Activated CD8-positive, alpha-beta T cell treated with anti-CD3 and anti-CD28 coated beads for 36 hours (primary cell): Measurements from ENCODE around the gene MFSD8. TPM values are rescaled to one million over a fixed set of nuclear protein-coding genes. Genes with fewer than 3 reads are reported as not detected.
A peak's percentile ranks its signal among the peaks of the same experiment; 100 is the strongest.
"Not testable (repeated sequence)": the region's sequence is repeated elsewhere in the genome, so short reads cannot be mapped to it uniquely, and the experiment has no call there.

Experiments used
- ATAC-seq: fragments of 200-7000 bp; cut with Tn5 transposase; one replicate; pipeline ENCODE4 v1.10.0; 2021; ENCODE audit warnings: mild to moderate bottlenecking, moderate library complexity
- CTCF ChIA-PET: fragments of 350-600 bp; sonication (Branson Sonifier 250); formaldehyde crosslinking; loops from one replicate; lab custom pipeline; 2021; ENCODE audit warnings: antibody characterized with exemption; lab: Charles Lee
- POLR2A ChIA-PET: fragments of 350-600 bp; sonication (Branson Sonifier 250); formaldehyde crosslinking; loops from one replicate; lab custom pipeline; 2021; ENCODE audit warnings: antibody characterized with exemption; lab: Charles Lee
- DNase-seq: peaks from one replicate; pipeline ENCODE4 v3.0.0-alpha.2; 2020
- H3K27ac Mint-ChIP-seq: one replicate; pipeline ENCODE4 v1.8.0; 2021; ENCODE audit warnings: mild to moderate bottlenecking, mixed read lengths
- H3K27me3 Mint-ChIP-seq: one replicate; pipeline ENCODE4 v1.8.0; 2021; ENCODE audit warnings: mixed read lengths
- H3K36me3 Mint-ChIP-seq: one replicate; pipeline ENCODE4 v1.8.0; 2021; ENCODE audit warnings: low read depth, mixed read lengths
- H3K4me1 Mint-ChIP-seq: one replicate; pipeline ENCODE4 v1.8.0; 2021; ENCODE audit warnings: low read depth, mixed read lengths
- H3K4me3 Mint-ChIP-seq: one replicate; pipeline ENCODE4 v1.8.0; 2021; ENCODE audit warnings: mild to moderate bottlenecking, moderate library complexity, mixed read lengths
- H3K9me3 Mint-ChIP-seq: one replicate; pipeline ENCODE4 v1.8.0; 2021; ENCODE audit warnings: mixed read lengths
- intact Hi-C: fragments of 100-400 bp; cut with micrococcal nuclease; formaldehyde crosslinking; loops from one replicate; pipeline ENCODE4 v1.10.0; 2022
- total RNA-seq, 2 experiments: library from RNA; stranded (reverse); gene quantifications; one replicate each; pipeline ENCODE4 v1.2.3, GENCODE V29; 2021
- TF ChIP-seq, protein P1 (sequence below): fragments of 200-600 bp; IDR thresholded peaks from one replicate; pipeline ENCODE4 v1.8.0; 2022; ENCODE audit warnings: antibody characterized with exemption, mild to moderate bottlenecking

Gene MFSD8
- total RNA-seq, 2 experiments from 2014 or later, result 12.5 to 14.2 TPM

DNA sequence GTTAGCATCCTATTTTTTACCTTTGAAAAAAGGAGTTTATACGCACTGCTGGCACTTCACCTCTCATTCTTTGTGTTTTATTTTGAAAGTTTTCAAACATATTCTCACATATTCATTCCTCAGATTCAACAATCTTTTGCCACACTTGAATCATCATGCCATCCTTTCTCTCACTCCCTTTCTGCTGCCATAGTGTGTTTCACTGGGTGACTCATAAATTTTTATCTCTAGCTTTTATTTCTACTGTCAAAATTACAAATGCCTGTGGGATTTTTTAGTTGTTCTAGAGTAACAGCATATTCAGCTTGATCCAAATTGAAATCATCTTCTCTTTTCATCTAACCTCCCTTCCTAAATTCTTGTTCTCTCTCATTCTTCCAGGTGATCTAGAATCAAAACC is 28.0 kb downstream of the MFSD8 start:
- ATAC-seq, result no peak
- intact Hi-C loops, result no loop called here
- DNase-seq, result no peak
- H3K9me3 Mint-ChIP-seq, result no peaks in the 10 kb centered on the region
- H3K27ac Mint-ChIP-seq, result peak overlapping the region; percentile 9
- H3K36me3 Mint-ChIP-seq, result peaks cover 12% of the 10 kb centered on the region
- CTCF ChIA-PET, result no interaction called here
- H3K4me3 Mint-ChIP-seq, result no peak overlapping the region
- H3K27me3 Mint-ChIP-seq, result no peaks in the 10 kb centered on the region
- TF ChIP-seq, protein P1, sequence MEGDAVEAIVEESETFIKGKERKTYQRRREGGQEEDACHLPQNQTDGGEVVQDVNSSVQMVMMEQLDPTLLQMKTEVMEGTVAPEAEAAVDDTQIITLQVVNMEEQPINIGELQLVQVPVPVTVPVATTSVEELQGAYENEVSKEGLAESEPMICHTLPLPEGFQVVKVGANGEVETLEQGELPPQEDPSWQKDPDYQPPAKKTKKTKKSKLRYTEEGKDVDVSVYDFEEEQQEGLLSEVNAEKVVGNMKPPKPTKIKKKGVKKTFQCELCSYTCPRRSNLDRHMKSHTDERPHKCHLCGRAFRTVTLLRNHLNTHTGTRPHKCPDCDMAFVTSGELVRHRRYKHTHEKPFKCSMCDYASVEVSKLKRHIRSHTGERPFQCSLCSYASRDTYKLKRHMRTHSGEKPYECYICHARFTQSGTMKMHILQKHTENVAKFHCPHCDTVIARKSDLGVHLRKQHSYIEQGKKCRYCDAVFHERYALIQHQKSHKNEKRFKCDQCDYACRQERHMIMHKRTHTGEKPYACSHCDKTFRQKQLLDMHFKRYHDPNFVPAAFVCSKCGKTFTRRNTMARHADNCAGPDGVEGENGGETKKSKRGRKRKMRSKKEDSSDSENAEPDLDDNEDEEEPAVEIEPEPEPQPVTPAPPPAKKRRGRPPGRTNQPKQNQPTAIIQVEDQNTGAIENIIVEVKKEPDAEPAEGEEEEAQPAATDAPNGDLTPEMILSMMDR, result no peak
- POLR2A ChIA-PET, result no interaction called here
- peaks cover 2% of the 10 kb centered on the region for H3K4me1 Mint-ChIP-seq

DNA sequence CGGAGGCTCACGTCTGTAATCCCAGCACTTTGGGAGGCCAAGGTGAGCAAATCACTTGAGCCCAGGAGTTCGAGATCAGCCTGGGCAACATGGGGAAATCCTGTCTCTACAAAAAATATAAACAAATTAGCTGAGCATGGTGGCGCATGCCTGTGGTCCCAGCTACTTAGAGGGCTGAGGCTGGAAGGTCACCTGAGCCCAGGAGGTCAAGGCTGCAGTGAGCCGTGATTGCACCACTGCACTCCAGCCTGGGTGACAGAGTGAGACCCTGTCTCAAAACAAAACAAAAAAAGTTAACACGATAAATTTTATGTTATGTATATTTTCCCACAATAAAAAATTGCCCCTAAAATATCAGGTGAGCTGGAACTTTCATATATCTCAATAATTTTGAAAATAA is 33.1 kb downstream of the MFSD8 start:
- H3K9me3 Mint-ChIP-seq, intact Hi-C loops, H3K4me1 Mint-ChIP-seq, H3K4me3 Mint-ChIP-seq, H3K27me3 Mint-ChIP-seq, H3K27ac Mint-ChIP-seq, CTCF ChIA-PET, ATAC-seq, DNase-seq, POLR2A ChIA-PET: not testable (repeated sequence)
- peaks cover 12% of the 10 kb centered on the region for H3K36me3 Mint-ChIP-seq

DNA sequence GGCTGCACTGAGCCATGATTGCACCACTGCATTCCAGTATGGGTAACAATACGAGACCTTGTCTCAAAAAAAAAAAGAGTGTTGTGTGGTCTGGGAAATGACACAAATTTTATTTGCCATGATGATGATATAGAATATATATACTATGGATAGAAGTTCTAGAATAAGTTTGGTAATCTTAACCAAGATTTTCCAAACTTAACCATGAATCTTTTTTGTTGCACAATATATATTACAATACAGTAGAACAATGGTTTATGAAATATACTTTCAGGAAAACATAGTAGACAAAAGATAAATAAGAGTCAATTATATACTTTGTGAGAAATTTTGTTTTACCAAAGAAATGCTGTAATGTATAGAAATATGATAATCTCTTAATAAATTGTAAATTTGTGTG is 34.8 kb downstream of the MFSD8 start:
- peaks cover 25% of the 10 kb centered on the region for H3K36me3 Mint-ChIP-seq
- no peak overlapping the region for H3K4me3 Mint-ChIP-seq
- peaks cover 2% of the 10 kb centered on the region for H3K9me3 Mint-ChIP-seq
- H3K27me3 Mint-ChIP-seq, result no peaks in the 10 kb centered on the region
- intact Hi-C loops, result no loop called here
- CTCF ChIA-PET, result interaction anchor here (1.3 kb wide), 1 partner anchor 35 kb away, joined by 4 read pairs; the partner anchor contains the start of genes ABHD18 and MFSD8
- TF ChIP-seq, protein P1, result no peak
- H3K4me1 Mint-ChIP-seq, result no peaks in the 10 kb centered on the region
- no peak overlapping the region for H3K27ac Mint-ChIP-seq
- POLR2A ChIA-PET, result no interaction called here
- ATAC-seq (no peak), DNase-seq (no peak)

DNA sequence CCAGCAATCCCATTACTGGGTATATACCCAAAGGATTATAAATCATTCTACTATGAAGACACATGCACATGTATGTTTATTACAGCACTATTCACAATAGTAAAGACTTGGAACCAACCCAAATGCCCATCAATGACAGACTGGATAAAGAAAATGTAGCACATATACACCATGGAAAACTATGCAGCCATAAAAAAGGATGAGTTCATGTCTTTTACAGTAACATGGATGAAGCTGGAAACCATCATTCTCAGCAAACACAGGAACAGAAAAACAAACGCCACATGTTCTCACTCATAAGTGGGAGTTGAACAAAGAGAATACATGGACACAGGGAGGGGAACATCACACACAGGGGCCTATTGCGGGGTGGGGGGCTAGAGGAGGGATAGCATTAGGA is 39.3 kb downstream of the MFSD8 start:
- H3K36me3 Mint-ChIP-seq, result peaks cover 41% of the 10 kb centered on the region
- H3K27ac Mint-ChIP-seq, intact Hi-C loops, H3K9me3 Mint-ChIP-seq, POLR2A ChIA-PET, H3K27me3 Mint-ChIP-seq, CTCF ChIA-PET, DNase-seq, H3K4me3 Mint-ChIP-seq, ATAC-seq, H3K4me1 Mint-ChIP-seq: not testable (repeated sequence)

DNA sequence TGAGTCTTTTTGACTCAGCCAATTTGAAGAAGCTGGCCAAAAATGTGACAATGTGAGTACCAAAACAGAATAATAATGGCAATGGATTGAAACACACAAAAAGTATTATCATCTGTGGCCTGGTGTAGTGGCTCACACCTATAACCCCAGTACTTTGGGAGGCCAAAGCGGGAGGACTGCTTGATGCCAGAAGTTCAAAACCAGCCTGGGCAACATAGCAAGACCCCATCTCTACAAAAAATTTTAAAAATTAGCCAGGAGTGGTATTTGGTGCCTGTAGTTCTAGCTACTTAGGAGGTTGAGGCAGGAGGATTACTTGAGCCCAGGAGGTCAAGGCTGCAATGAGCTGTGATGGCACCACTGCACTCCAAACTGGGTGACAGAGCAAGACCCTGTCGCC is 42.7 kb downstream of the MFSD8 start:
- ATAC-seq (no peak), DNase-seq (no peak)
- no peak overlapping the region for H3K27ac Mint-ChIP-seq
- TF ChIP-seq, protein P1, result no peak
- intact Hi-C loops, result no loop called here
- H3K4me1 Mint-ChIP-seq, result no peaks in the 10 kb centered on the region
- H3K27me3 Mint-ChIP-seq, result no peaks in the 10 kb centered on the region
- H3K4me3 Mint-ChIP-seq, result no peak overlapping the region
- ChIA-PET POLR2A (no interaction called here), CTCF (no interaction called here)
- H3K9me3 Mint-ChIP-seq, result peaks cover 2% of the 10 kb centered on the region
- H3K36me3 Mint-ChIP-seq, result peaks cover 35% of the 10 kb centered on the region

DNA sequence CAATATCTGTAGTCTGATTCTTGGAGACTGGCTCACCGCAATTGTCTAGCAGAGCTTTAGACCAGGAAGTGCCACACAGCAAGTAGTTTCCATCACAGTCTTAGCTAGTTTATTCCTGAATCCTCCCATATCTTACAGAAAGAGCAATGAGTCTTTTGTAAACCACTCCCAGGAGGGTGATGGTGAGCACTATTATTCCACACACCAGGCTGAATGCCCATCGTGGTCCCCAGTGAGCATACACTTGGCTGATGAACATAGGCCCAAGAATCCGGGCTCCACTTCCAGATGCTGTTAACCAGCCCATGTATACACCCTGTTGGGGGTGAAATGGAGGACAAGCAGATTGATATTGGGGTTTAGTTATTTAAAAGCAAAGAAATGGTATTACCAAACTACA is 44.5 kb downstream of the MFSD8 start:
- POLR2A ChIA-PET, result no interaction called here
- Mint-ChIP-seq H3K36me3 (peaks cover 28% of the 10 kb centered on the region), H3K27ac (no peak overlapping the region), H3K4me3 (no peak overlapping the region), H3K9me3 (peaks cover 1% of the 10 kb centered on the region), H3K27me3 (no peaks in the 10 kb centered on the region), H3K4me1 (no peaks in the 10 kb centered on the region)
- intact Hi-C loops, result no loop called here
- CTCF ChIA-PET, result no interaction called here
- TF ChIP-seq, protein P1, result no peak
- ATAC-seq (no peak), DNase-seq (no peak)
